AG08396 (cell line): ENCODE data around the gene BTG2.
A peak's percentile ranks its signal among the peaks of the same experiment; 100 is the strongest.

ENCODE experiments used
- DNase-seq: peaks from one replicate; pipeline ENCODE4 v3.0.0; 2012; ENCODE audit warnings: low spot score, mixed read lengths

The BTG2 gene

GRCh38 chr1:203342192-203342940, 37.0 kb downstream of the BTG2 start:
- peak; percentile 73 for DNase-seq

DNA sequence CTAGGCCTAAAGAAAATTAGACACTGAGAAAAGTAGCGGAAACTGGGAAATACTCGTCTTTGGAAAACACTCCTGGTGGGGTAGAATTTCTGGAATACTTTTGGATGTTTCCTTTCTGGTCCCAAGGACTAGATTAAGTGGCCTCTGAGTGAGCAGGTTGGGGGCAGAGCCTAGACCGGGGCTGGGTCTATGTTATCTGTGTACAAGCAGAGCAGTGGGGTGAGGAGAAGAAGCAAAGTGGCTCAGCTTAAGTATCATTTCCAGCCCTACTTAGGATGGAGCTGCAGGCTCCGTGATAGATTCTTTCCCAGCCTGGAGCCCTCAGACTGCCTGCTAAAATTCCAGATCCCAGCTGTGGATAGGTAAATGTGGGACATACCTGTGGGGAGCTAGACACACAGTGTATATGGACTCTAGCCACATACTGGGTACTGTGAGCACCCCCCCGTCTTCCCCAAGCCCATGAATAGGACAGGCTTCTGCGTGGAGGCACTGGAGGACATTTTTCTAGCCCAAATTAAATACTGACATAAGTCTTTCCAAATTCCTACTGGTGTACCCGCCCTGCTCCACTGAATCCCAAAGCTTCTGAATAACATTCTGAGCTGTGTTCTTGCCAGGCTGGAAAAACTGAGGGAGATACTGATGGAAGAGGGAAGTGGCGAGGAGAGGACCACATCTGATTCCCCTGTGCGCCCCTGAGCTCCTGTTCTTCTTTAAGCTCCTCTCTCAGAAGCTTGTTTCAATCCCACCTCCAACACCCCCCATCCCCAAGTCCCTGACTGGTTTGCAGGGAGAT, 38.8 kb downstream of the BTG2 start:
- DNase-seq = no peak

DNA sequence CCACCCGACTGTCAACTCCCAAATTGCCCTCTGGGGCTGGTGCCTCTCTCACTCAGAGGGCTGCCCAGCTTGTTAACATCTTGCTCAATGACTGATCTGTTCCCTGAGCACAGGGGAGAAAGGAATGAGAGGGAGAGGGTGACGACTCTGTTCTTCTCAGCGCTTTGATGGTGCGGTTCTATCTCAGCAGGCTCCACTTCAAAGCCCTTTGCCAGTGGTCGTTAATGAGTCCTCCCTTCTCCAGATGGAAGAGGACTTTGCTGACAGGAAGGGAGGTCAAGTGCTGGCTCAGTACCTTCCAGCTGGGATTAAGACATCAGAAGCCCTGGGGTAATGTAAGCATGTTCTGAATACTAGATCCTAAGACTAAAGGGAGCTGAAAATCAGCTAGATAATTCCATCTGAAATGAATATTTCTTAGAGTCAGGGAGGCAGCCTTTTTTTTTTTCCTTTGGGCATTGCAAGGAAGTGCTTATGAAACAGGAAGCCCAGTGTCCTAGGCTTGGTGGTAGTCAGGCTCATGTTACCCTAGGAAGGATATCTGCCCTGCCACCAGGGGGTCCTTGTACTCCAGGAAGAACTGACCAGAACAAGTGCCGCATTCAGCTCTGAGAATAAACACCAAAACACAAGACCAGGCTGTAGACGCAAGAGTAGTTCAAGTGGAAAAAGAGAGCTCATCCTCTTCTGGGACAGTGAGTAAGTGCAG, 40.9 kb downstream of the BTG2 start:
- DNase-seq = no peak

- DNase-seq = no peak
Measured at GRCh38 chr1:203346769-203347102, 41.4 kb downstream of the BTG2 start.

GRCh38 chr1:203349166-203349565, 43.8 kb downstream of the BTG2 start:
- no peak for DNase-seq

DNA sequence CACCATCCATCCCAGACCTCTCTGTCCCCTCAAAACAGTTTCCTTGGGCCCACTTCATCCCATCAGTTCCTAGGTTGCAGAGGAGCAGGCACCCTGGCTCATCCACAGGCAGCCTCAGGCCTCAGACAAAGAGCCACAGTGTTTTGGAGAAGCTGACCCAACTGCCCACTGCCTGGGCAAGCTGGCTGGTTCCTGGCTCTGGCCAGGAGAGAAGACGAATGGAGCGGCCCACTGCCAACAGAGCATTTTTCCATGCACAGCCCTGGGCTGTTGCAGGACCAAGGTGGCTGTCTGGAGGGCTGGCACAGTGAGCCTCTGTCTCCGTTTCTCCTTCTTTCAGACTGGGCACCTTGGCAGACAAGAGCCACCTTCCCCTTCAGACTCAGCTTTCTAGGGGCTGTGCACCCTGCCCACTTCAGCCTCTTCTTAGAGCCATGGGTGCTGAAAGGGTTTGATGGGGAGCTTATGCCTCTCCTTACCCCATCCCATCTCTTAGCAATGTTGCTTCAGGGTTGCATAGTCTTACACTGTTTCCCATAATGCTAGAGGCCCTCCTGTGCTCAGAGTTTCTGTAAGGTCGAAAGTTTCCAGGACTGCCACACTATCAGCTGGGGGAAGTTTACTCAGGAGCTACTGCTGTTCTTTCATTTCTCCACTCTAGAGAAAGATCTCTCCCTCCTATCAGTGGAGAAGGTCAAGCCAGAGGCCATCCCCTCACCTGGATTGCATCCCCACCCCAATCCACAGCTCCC, 44.6 kb downstream of the BTG2 start:
- DNase-seq = no peak

- peak; percentile 56 for DNase-seq
Measured at GRCh38 chr1:203351037-203351625, 45.8 kb downstream of the BTG2 start, which contains the start of gene FMOD. Gene FMOD (minus strand): TSS chr1:203351122. CDS start chr1:203348270, 2,852 bp downstream.

- DNase-seq = no peak
Measured at GRCh38 chr1:203353486-203353885, 48.2 kb downstream of the BTG2 start.

GRCh38 chr1:203354246-203354645, 48.9 kb downstream of the BTG2 start:
- DNase-seq = peak; percentile 57

DNA sequence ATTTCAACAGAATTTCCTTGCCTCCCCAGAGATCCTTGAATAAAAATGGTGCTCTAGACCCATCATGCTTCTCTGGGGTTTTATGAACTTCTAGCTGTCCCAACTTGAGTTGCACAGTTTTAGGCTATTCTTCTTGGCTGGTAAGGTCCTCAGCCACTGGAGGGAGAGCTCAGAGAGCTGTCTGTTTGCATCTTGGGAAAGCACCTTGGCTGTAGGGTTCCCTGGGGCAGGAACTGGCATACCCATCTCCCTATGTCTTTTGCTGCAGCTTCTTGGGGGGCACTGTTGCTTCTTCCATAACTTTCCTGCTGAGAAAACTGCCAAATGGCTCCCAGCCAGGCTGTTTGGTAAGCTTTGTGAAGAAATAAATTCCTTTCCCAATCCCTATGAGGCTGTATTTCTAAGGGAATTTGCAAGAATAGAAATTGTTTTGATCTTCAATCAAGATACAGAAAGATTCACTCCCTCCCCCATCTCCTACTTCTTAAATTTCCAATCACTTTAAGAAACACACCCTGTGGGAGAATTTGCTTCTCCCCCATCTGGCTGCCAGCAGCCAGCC, 53.8 kb downstream of the BTG2 start:
- DNase-seq = no peak
